Aorta (tissue), 5 donors: Measurements from ENCODE around the gene VPS4B. TPM values are rescaled to one million over a fixed set of nuclear protein-coding genes. Genes with fewer than 3 reads are reported as not detected.

Experiments used
- ATAC-seq: fragments of 200-7000 bp; cut with Tn5 transposase; one replicate; pipeline ENCODE4 v1.9.1; 2022; ENCODE audit warnings: moderate library complexity; ENCODE audit not compliant: low FRiP score
- DNase-seq, 2 donors: peaks; one replicate each; pipeline ENCODE4 v3.0.0-alpha.2; 2020
- H3K27ac ChIP-seq, 2 donors: one replicate each; pipeline ENCODE4 v1.5.1; 2013; ENCODE audit warnings: low read length in 2 of 2, mild to moderate bottlenecking in 2 of 2, moderate library complexity in 2 of 2, control low read depth in 1 of 2, inconsistent platforms in 1 of 2, low read depth in 1 of 2
- H3K27me3 ChIP-seq, 2 donors: one replicate each; pipeline ENCODE4 v1.6.1; 2013; ENCODE audit warnings: control low read depth in 1 of 2, low read length in 1 of 2, mild to moderate bottlenecking in 1 of 2, moderate library complexity in 1 of 2; ENCODE audit not compliant: insufficient read depth in 2 of 2, control insufficient read depth in 1 of 2
- H3K36me3 ChIP-seq, 2 donors: one replicate each; pipeline ENCODE4 v1.6.1; 2013; ENCODE audit warnings: control low read depth in 1 of 2, low read length in 1 of 2, mild to moderate bottlenecking in 1 of 2; ENCODE audit not compliant: insufficient read depth in 2 of 2, control insufficient read depth in 1 of 2
- H3K4me1 ChIP-seq, 2 donors: one replicate each; pipeline ENCODE4 v1.6.1; 2013; ENCODE audit warnings: low read length in 2 of 2, control low read depth in 1 of 2, mild to moderate bottlenecking in 1 of 2, moderate library complexity in 1 of 2; ENCODE audit not compliant: insufficient read depth in 2 of 2, control insufficient read depth in 1 of 2
- H3K4me3 ChIP-seq, 2 donors: one replicate each; pipeline ENCODE4 v1.5.1; 2013; ENCODE audit warnings: low read length in 2 of 2, control low read depth in 1 of 2, mild to moderate bottlenecking in 1 of 2
- H3K9me3 ChIP-seq: one replicate; pipeline ENCODE4 v1.6.1; 2013; ENCODE audit warnings: mild to moderate bottlenecking, low read length; ENCODE audit not compliant: control insufficient read depth
- WGBS, 2 donors: extraction: QIAGEN DNeasy Blood & Tissue Kit; methylation state at CpG; one replicate each; pipeline ENCODE4 v1.1.7; 2013; 5-methylcytosine and 5-hydroxymethylcytosine counted together
- intact Hi-C, 2 donors: fragments of 100-400 bp; cut with DNase I; formaldehyde crosslinking; loops; one replicate each; pipeline versions ENCODE4 v1.14.2 to v1.15.0; 2022
- polyA plus RNA-seq, 2 donors: library from polyadenylated mRNA; stranded (reverse); fragments of 200-250 nt; gene quantifications; one replicate each; pipeline ENCODE4 v1.2.3, GENCODE V29; 2013
- total RNA-seq, 2 donors: library from RNA; stranded (reverse); fragmentation: NEBNext Ultra II Directional; extraction: Animal tissue kit (Norgen Biotek cat#: 25700); gene quantifications; one replicate each; pipeline ENCODE4 v1.2.1, GENCODE V29; 2021
- donor health status: healthy with polysubstance abuse.
- donor health status: Bipolar disorder and iron deficiency.
- donor health status: DM: no; HTN: no; CAD: no.
- donor health status: DM: no; HTN: no; CAD: no.
- donor health status: DM: yes; HTN: yes; CAD: no.

Gene VPS4B
- total and polyA plus RNA-seq, 4 donors: 22.3 to 58.3 (median 39.8) TPM

GRCh38 chr18:63394954-63395353 is 27.3 kb downstream of the VPS4B start:
- H3K27me3 ChIP-seq: no peaks in the 10 kb centered on the region
- intact Hi-C loops: no loop called here
- H3K4me3 ChIP-seq: no peak overlapping the region
- 89 to 92% methylated on average over 3 of the region's 3 CpGs for WGBS, 2 donors
- no peak overlapping the region for H3K27ac ChIP-seq
- no peak for ATAC-seq
- H3K4me1 ChIP-seq: no peaks in the 10 kb centered on the region
- no peaks in the 10 kb centered on the region for H3K9me3 ChIP-seq
- no peak for DNase-seq
- H3K36me3 ChIP-seq: peaks cover 0 to 6% of the 10 kb centered on the region in 2 donors

- Histone ChIP-seq H3K4me1 (no peaks in the 10 kb centered on the region), H3K9me3 (peaks cover 2% of the 10 kb centered on the region), H3K36me3 (peaks cover 2 to 3% of the 10 kb centered on the region in 2 donors), H3K27ac (no peak overlapping the region), H3K4me3 (no peak overlapping the region), H3K27me3 (no peaks in the 10 kb centered on the region)
- 82 to 84% methylated on average over 4 of the region's 4 CpGs for WGBS, 2 donors
- intact Hi-C loops: no loop called here
- no peak for DNase-seq
- no peak for ATAC-seq
Observed at GRCh38 chr18:63387861-63388260, 34.4 kb downstream of the VPS4B start.

GRCh38 chr18:63382843-63383242 is 39.4 kb downstream of the VPS4B start:
- 81 to 94% methylated on average over 3 of the region's 3 CpGs for WGBS, 2 donors
- ATAC-seq (no peak), DNase-seq (no peak)
- H3K36me3 ChIP-seq: peaks cover 2 to 3% of the 10 kb centered on the region in 2 donors
- H3K4me3 ChIP-seq: no peak overlapping the region
- H3K9me3 ChIP-seq: peaks cover 2% of the 10 kb centered on the region
- no peak overlapping the region for H3K27ac ChIP-seq
- no peaks in the 10 kb centered on the region for H3K4me1 ChIP-seq
- intact Hi-C loops: no loop called here
- H3K27me3 ChIP-seq: no peaks in the 10 kb centered on the region

- no peak for ATAC-seq
- no peak for DNase-seq
- Histone ChIP-seq H3K4me3 (no peak overlapping the region), H3K4me1 (no peaks in the 10 kb centered on the region), H3K27me3 (no peaks in the 10 kb centered on the region), H3K9me3 (peaks cover 5% of the 10 kb centered on the region), H3K36me3 (peaks cover 0 to 2% of the 10 kb centered on the region in 2 donors), H3K27ac (no peak overlapping the region)
- 68 to 71% methylated on average over 2 of the region's 2 CpGs for WGBS, 2 donors
- intact Hi-C loops: no loop called here
Observed at GRCh38 chr18:63379639-63379962, 42.7 kb downstream of the VPS4B start.

- no peaks in the 10 kb centered on the region for H3K27me3 ChIP-seq
- intact Hi-C loops: no loop called here
- H3K9me3 ChIP-seq: peaks cover 5% of the 10 kb centered on the region
- 57 to 58% methylated on average over 4 of the region's 4 CpGs for WGBS, 2 donors
- no peaks in the 10 kb centered on the region for H3K4me1 ChIP-seq
- no peak overlapping the region for H3K4me3 ChIP-seq
- no peaks in the 10 kb centered on the region for H3K36me3 ChIP-seq
- DNase-seq: no peak
- no peak overlapping the region for H3K27ac ChIP-seq
- ATAC-seq: no peak
Observed at GRCh38 chr18:63378919-63379638, 43.2 kb downstream of the VPS4B start.

GRCh38 chr18:63377275-63377980 is 44.8 kb downstream of the VPS4B start:
- ATAC-seq (no peak), DNase-seq (no peak)
- 67 to 77% methylated on average over 2 of the region's 2 CpGs for WGBS, 2 donors
- H3K4me1 ChIP-seq: no peaks in the 10 kb centered on the region
- H3K27me3 ChIP-seq: no peaks in the 10 kb centered on the region
- peaks cover 3% of the 10 kb centered on the region for H3K9me3 ChIP-seq
- no peak overlapping the region for H3K4me3 ChIP-seq
- H3K27ac ChIP-seq: no peak overlapping the region
- no peaks in the 10 kb centered on the region for H3K36me3 ChIP-seq
- intact Hi-C loops: no loop called here

GRCh38 chr18:63376538-63376937 is 45.7 kb downstream of the VPS4B start:
- Histone ChIP-seq H3K36me3 (no peaks in the 10 kb centered on the region), H3K4me1 (no peaks in the 10 kb centered on the region), H3K27ac (no peak overlapping the region), H3K27me3 (no peaks in the 10 kb centered on the region), H3K4me3 (no peak overlapping the region), H3K9me3 (peaks cover 3% of the 10 kb centered on the region)
- no peak for DNase-seq
- 85 to 86% methylated on average over 2 of the region's 2 CpGs for WGBS, 2 donors
- intact Hi-C loops: no loop called here
- no peak for ATAC-seq

GRCh38 chr18:63374540-63374939 is 47.7 kb downstream of the VPS4B start:
- ATAC-seq: no peak

GRCh38 chr18:63373161-63373560 is 49.1 kb downstream of the VPS4B start:
- no peaks in the 10 kb centered on the region for H3K27me3 ChIP-seq
- H3K36me3 ChIP-seq: no peaks in the 10 kb centered on the region
- H3K4me1 ChIP-seq: no peaks in the 10 kb centered on the region
- intact Hi-C loops: no loop called here
- peaks cover 3% of the 10 kb centered on the region for H3K9me3 ChIP-seq
- H3K27ac ChIP-seq: no peak overlapping the region
- ATAC-seq: no peak
- H3K4me3 ChIP-seq: no peak overlapping the region
- DNase-seq: no peak
- WGBS, 2 donors: 85 to 86% methylated on average over 1 of the region's 1 CpG

More at GRCh38 chr18:63374540-63374939, 47.7 kb downstream of the VPS4B start:
- Histone ChIP-seq H3K4me3 (no peak overlapping the region), H3K27me3 (no peaks in the 10 kb centered on the region), H3K36me3 (no peaks in the 10 kb centered on the region), H3K27ac (no peak overlapping the region), H3K9me3 (peaks cover 3% of the 10 kb centered on the region), H3K4me1 (no peaks in the 10 kb centered on the region)
- 10 to 12% methylated on average over 1 of the region's 1 CpG for WGBS, 2 donors
- DNase-seq: no peak
- intact Hi-C loops: no loop called here
